SK-N-SH (cell line): ENCODE results near the gene PPA1. TPM values are rescaled to one million over a fixed set of nuclear protein-coding genes. Genes with fewer than 3 reads are reported as not detected.
A peak's percentile ranks its signal among the peaks of the same experiment; 100 is the strongest.

Source experiments
- CTCF ChIA-PET: fragments of 300-600, 350-600 bp; formaldehyde crosslinking; extraction: SDS; loops from one replicate; lab custom pipeline; 2021; lab: Yijun Ruan, JAX
- POLR2A ChIA-PET: fragments of 350-600 bp; sonication (Branson Sonifier 250); formaldehyde crosslinking; extraction: SDS; loops from one replicate; lab custom pipeline; 2020; ENCODE audit warnings: antibody characterized with exemption, inconsistent platforms; lab: Yijun Ruan, JAX
- DNase-seq: peaks from one replicate; pipeline ENCODE4 v3.0.0; 2012
- H2AFZ ChIP-seq: fragments of 200-600 bp; sonication (generic); 2 replicates; pipeline ENCODE4 v1.8.1; 2016; ENCODE audit warnings: antibody characterized with exemption, mild to moderate bottlenecking, low read depth
- H3F3A ChIP-seq: fragments of 200-600 bp; sonication (generic); replicated peaks from 2 replicates; pipeline ENCODE3; 2016; ENCODE audit warnings: antibody characterized with exemption, mild to moderate bottlenecking; ENCODE audit not compliant: insufficient read depth
- H3K27ac ChIP-seq, 2 experiments: fragments of 200-500 bp in 1 of 2; fragments of 200-600 bp in 1 of 2; sonication (Bioruptor generic) in 1 of 2; sonication (generic), shearing (Covaris generic) in 1 of 2; 2 replicates each; pipeline versions ENCODE4 v1.5.1 to v1.6.1; 2014 to 2016; ENCODE audit warnings: low read depth in 2 of 2, inconsistent platforms in 1 of 2, low read length in 1 of 2, mild to moderate bottlenecking in 1 of 2, mixed read lengths in 1 of 2
- H3K27me3 ChIP-seq: fragments of 200-600 bp; sonication (generic), shearing (Covaris generic); 2 replicates; pipeline ENCODE4 v1.6.1; 2016; ENCODE audit warnings: mixed run types; ENCODE audit not compliant: insufficient read depth
- H3K36me3 ChIP-seq, 2 experiments: fragments of 200-500 bp in 1 of 2; fragments of 200-600 bp in 1 of 2; sonication (Bioruptor generic) in 1 of 2; sonication (generic) in 1 of 2; replicated peaks in 1 of 2; 2 replicates each; pipeline versions ENCODE3 to v1.5.1; 2014 to 2016; ENCODE audit warnings: low read length in 1 of 2, mild to moderate bottlenecking in 1 of 2; ENCODE audit not compliant: insufficient read depth in 2 of 2, control insufficient read depth in 1 of 2
- H3K4me1 ChIP-seq, 2 experiments: fragments of 200-500 bp in 1 of 2; fragments of 200-600 bp in 1 of 2; sonication (Bioruptor generic) in 1 of 2; sonication (generic), shearing (Covaris generic) in 1 of 2; 2 replicates each; pipeline versions ENCODE4 v1.5.1 to v1.6.1; 2014 to 2016; ENCODE audit warnings: low read depth in 1 of 2, low read length in 1 of 2, mixed run types in 1 of 2; ENCODE audit not compliant: insufficient read depth in 2 of 2, control insufficient read depth in 1 of 2
- H3K4me2 ChIP-seq: fragments of 200-600 bp; sonication (generic), shearing (Covaris generic); 2 replicates; pipeline ENCODE4 v1.6.1; 2017; ENCODE audit warnings: mixed run types
- H3K4me3 ChIP-seq, 2 experiments: fragments of 200-500 bp in 1 of 2; fragments of 200-600 bp in 1 of 2; sonication (Bioruptor generic) in 1 of 2; sonication (generic), shearing (Covaris generic) in 1 of 2; 2 replicates each; pipeline versions ENCODE4 v1.5.1 to v1.8.1; 2014 to 2016; ENCODE audit warnings: low read depth in 2 of 2, inconsistent platforms in 1 of 2, low read length in 1 of 2, mild to moderate bottlenecking in 1 of 2, mixed read lengths in 1 of 2, moderate library complexity in 1 of 2
- H3K79me2 ChIP-seq: fragments of 200-600 bp; sonication (generic); 2 replicates; pipeline ENCODE4 v1.8.1; 2017; ENCODE audit warnings: mild to moderate bottlenecking; ENCODE audit not compliant: insufficient read depth
- H3K9ac ChIP-seq: fragments of 200-600 bp; sonication (generic); 2 replicates; pipeline ENCODE4 v1.6.1; 2017; ENCODE audit warnings: mixed run types
- H3K9me2 ChIP-seq: fragments of 200-600 bp; sonication (generic); 2 replicates; pipeline ENCODE4 v1.6.1; 2017; ENCODE audit warnings: mixed run types
- H3K9me3 ChIP-seq: fragments of 200-600 bp; sonication (generic); 2 replicates; pipeline ENCODE4 v1.6.1; 2017; ENCODE audit warnings: mixed run types, mild to moderate bottlenecking, moderate library complexity
- H4K20me1 ChIP-seq: fragments of 200-600 bp; sonication (generic); 2 replicates; pipeline ENCODE4 v1.6.1; 2017; ENCODE audit warnings: mild to moderate bottlenecking, mixed run types; ENCODE audit not compliant: insufficient read depth
- EP300 ChIP-seq, 2 experiments: IDR thresholded peaks; 2 replicates each; pipeline versions ENCODE4 v1.4.0 to v1.6.1; 2012; ENCODE audit warnings: borderline replicate concordance in 1 of 2, low read depth in 1 of 2, low read length in 1 of 2
- GABPA ChIP-seq: IDR thresholded peaks from 2 replicates; pipeline ENCODE4 v1.4.0; 2012; ENCODE audit warnings: low read depth, mild to moderate bottlenecking
- IRF3 ChIP-seq: fragments of 150-350 bp; IDR thresholded peaks from 2 replicates; pipeline ENCODE4 v1.6.1; 2016; ENCODE audit warnings: mild to moderate bottlenecking, low read depth, low read length
- JUND ChIP-seq: IDR thresholded peaks from 2 replicates; pipeline ENCODE4 v1.4.0; 2012
- MAX ChIP-seq: IDR thresholded peaks from 2 replicates; pipeline ENCODE4 v1.4.0; 2012; ENCODE audit warnings: low read depth
- NFIC ChIP-seq: IDR thresholded peaks from 2 replicates; pipeline ENCODE4 v1.4.0; 2012; ENCODE audit warnings: borderline replicate concordance
- NRF1 ChIP-seq: IDR thresholded peaks from 2 replicates; pipeline ENCODE4 v1.6.1; 2012; ENCODE audit warnings: low read depth, mild to moderate bottlenecking, low read length
- PBX3 ChIP-seq: IDR thresholded peaks from 2 replicates; pipeline ENCODE4; 2012
- POLR2AphosphoS5 ChIP-seq: IDR thresholded peaks from 2 replicates; pipeline ENCODE4 v1.6.1; 2012; ENCODE audit warnings: low read depth, low read length
- RXRA ChIP-seq: IDR thresholded peaks from 2 replicates; pipeline ENCODE4 v1.4.0; 2012; ENCODE audit warnings: low read depth, mild to moderate bottlenecking, borderline replicate concordance
- SIN3A ChIP-seq: IDR thresholded peaks from 2 replicates; pipeline ENCODE4 v1.6.1; 2012; ENCODE audit warnings: low read depth, mild to moderate bottlenecking, low read length, moderate library complexity, borderline replicate concordance
- TCF12 ChIP-seq: IDR thresholded peaks from 2 replicates; pipeline ENCODE4 v1.4.0; 2012
- TEAD4 ChIP-seq: IDR thresholded peaks from 2 replicates; pipeline ENCODE4 v1.4.0; 2012; ENCODE audit warnings: mild to moderate bottlenecking, borderline replicate concordance; ENCODE audit not compliant: insufficient read depth
- USF2 ChIP-seq: fragments of 150-350 bp; IDR thresholded peaks from 2 replicates; pipeline ENCODE4 v1.6.1; 2017; ENCODE audit warnings: antibody characterized with exemption, low read length, low read depth, borderline replicate concordance
- YY1 ChIP-seq: IDR thresholded peaks from 2 replicates; pipeline ENCODE4 v1.4.0; 2012; ENCODE audit warnings: low read depth, mild to moderate bottlenecking
- WGBS: methylation state at CpG from one replicate; pipeline ENCODE4 v1.1.6; 2017; ENCODE audit warnings: low lambda C conversion rate; 5-methylcytosine and 5-hydroxymethylcytosine counted together
- polyA plus RNA-seq, 3 experiments: library from polyadenylated mRNA; depleted of rRNA; stranded (reverse); fragments of >200 nt; gene quantifications; 2 replicates each; pipeline ENCODE4 v1.2.3, GENCODE V29; 2012

The PPA1 gene
- polyA plus RNA-seq, 1 of the 3 experiments (the other 2 are of a cell fraction): 125 TPM

- Histone ChIP-seq H3K9ac (no peak overlapping the region), H2AFZ (no peak overlapping the region), H3K36me3 (no peaks in the 10 kb centered on the region), H3K4me2 (no peak overlapping the region)
- DNase-seq: no peak
- TF ChIP-seq USF2 (no peak), TCF12 (no peak)
- TF ChIP-seq, all 33 proteins: peak for 0
- H3K4me3 ChIP-seq: no peak overlapping the region
- ChIA-PET CTCF (interaction anchor here (1.0 to 2.9 kb wide), 4 partner anchors 12 to 98 kb away, joined by 3 to 9 read pairs (median 5); no protein-coding TSS in a partner anchor), POLR2A (interaction anchor here (1.5 kb wide), 1 partner anchor 97 kb away, joined by 3 read pairs; no protein-coding TSS in a partner anchor)
- H3K4me1 ChIP-seq: peaks cover 0 to 3% of the 10 kb centered on the region in 2 experiments; a peak in 1 of 4 replicates
- H3K27me3 ChIP-seq: no peaks in the 10 kb centered on the region
- no peaks in the 10 kb centered on the region for H3K9me2 ChIP-seq
- no peaks in the 10 kb centered on the region for H3K9me3 ChIP-seq
- no peaks in the 10 kb centered on the region for H3K79me2 ChIP-seq
- peak overlapping the region in 1 of 2 experiments; percentile 40; a peak in 2 of 4 replicates for H3K27ac ChIP-seq
- WGBS: 94% methylated on average over 1 of the region's 1 CpG
- peaks cover 5% of the 10 kb centered on the region for H3F3A ChIP-seq
- H4K20me1 ChIP-seq: no peaks in the 10 kb centered on the region
Observed at GRCh38 chr10:70266701-70267100, 33.5 kb upstream of the PPA1 start.

GRCh38 chr10:70266056-70266455 lies 32.8 kb upstream of the PPA1 start:
- H2AFZ ChIP-seq: no peak overlapping the region
- H3F3A ChIP-seq: peaks cover 5% of the 10 kb centered on the region
- ChIA-PET CTCF (interaction anchor here (0.6 to 3.5 kb wide), 6 partner anchors 9 to 291 kb away, joined by 3 to 25 read pairs (median 4); no protein-coding TSS in a partner anchor), POLR2A (no interaction called here)
- H3K27me3 ChIP-seq: no peaks in the 10 kb centered on the region
- no peaks in the 10 kb centered on the region for H3K36me3 ChIP-seq
- H3K4me2 ChIP-seq: no peak overlapping the region
- no peaks in the 10 kb centered on the region for H4K20me1 ChIP-seq
- WGBS: 92% methylated on average over 5 of the region's 7 CpGs
- H3K79me2 ChIP-seq: no peaks in the 10 kb centered on the region
- no peak overlapping the region for H3K9ac ChIP-seq
- no peak for DNase-seq
- no peak overlapping the region for H3K27ac ChIP-seq
- no peaks in the 10 kb centered on the region for H3K9me2 ChIP-seq
- H3K9me3 ChIP-seq: no peaks in the 10 kb centered on the region
- H3K4me3 ChIP-seq: no peak overlapping the region
- no peak for TF ChIP-seq JUND
- no peak for TF ChIP-seq PBX3
- TF ChIP-seq NRF1: no peak
- TF ChIP-seq IRF3: no peak
- TF ChIP-seq EP300 (IDR thresholded peaks at IDR 0.05; ENCODE audit: borderline replicate concordance in 1 of 2, low read depth in 1 of 2, low read length in 1 of 2): no peak
- no peak for TF ChIP-seq RXRA
- no peak for TF ChIP-seq GABPA
- no peak for TF ChIP-seq NFIC
- no peak for TF ChIP-seq MAX
- no peak for TF ChIP-seq SIN3A
- no peak for TF ChIP-seq POLR2AphosphoS5
- TF ChIP-seq YY1: no peak
- TF ChIP-seq TEAD4: no peak
- peaks cover 0 to 3% of the 10 kb centered on the region in 2 experiments; a peak in 1 of 4 replicates for H3K4me1 ChIP-seq
